H9 (cell line): Measurements from ENCODE around the gene TRIM59. TPM values are rescaled to one million over a fixed set of nuclear protein-coding genes. Genes with fewer than 3 reads are reported as not detected.

Experiments
- DNase-seq: peaks from one replicate; pipeline ENCODE4 v3.0.0-alpha.2; 2017
- H2AFZ ChIP-seq: one replicate; pipeline ENCODE4 v1.6.1; 2013; ENCODE audit warnings: mild to moderate bottlenecking, low read length, control low read depth, moderate library complexity
- H2AK5ac ChIP-seq: 2 replicates; pipeline ENCODE4 v1.6.1; 2013; ENCODE audit warnings: low read length, control low read depth, mixed read lengths; ENCODE audit not compliant: insufficient read length
- H2BK120ac ChIP-seq: one replicate; pipeline ENCODE4 v1.6.1; 2013; ENCODE audit warnings: low read depth, mild to moderate bottlenecking, low read length, control low read depth, inconsistent platforms; ENCODE audit not compliant: poor library complexity, severe bottlenecking
- H2BK12ac ChIP-seq: 2 replicates; pipeline ENCODE4 v1.6.1; 2013; ENCODE audit warnings: low read length, control low read depth, mixed read lengths, low read depth; ENCODE audit not compliant: insufficient read length
- H2BK15ac ChIP-seq: 2 replicates; pipeline ENCODE4 v1.6.1; 2013; ENCODE audit warnings: low read depth, low read length, control low read depth
- H2BK20ac ChIP-seq: one replicate; pipeline ENCODE4 v1.6.1; 2013; ENCODE audit warnings: low read depth, mild to moderate bottlenecking, low read length, control low read depth, inconsistent platforms; ENCODE audit not compliant: poor library complexity, severe bottlenecking
- H2BK5ac ChIP-seq: 2 replicates; pipeline ENCODE4 v1.6.1; 2013; ENCODE audit warnings: low read length, control low read depth, mixed read lengths; ENCODE audit not compliant: insufficient read length
- H3K14ac ChIP-seq: 2 replicates; pipeline ENCODE4 v1.6.1; 2013; ENCODE audit warnings: low read length, control low read depth; ENCODE audit not compliant: insufficient read depth
- H3K18ac ChIP-seq: 2 replicates; pipeline ENCODE4 v1.6.1; 2013; ENCODE audit warnings: low read depth, mild to moderate bottlenecking, mixed read lengths, low read length, control low read depth; ENCODE audit not compliant: insufficient read length
- H3K23ac ChIP-seq: 2 replicates; pipeline ENCODE4 v1.6.1; 2013; ENCODE audit warnings: low read length, control low read depth, mixed read lengths, low read depth; ENCODE audit not compliant: insufficient read length
- H3K23me2 ChIP-seq: 2 replicates; pipeline ENCODE4 v1.6.1; 2013; ENCODE audit warnings: low read depth, mild to moderate bottlenecking, mixed read lengths, low read length, control low read depth; ENCODE audit not compliant: insufficient read length, poor library complexity, severe bottlenecking
- H3K27ac ChIP-seq: 2 replicates; pipeline ENCODE4 v1.5.1; 2013; ENCODE audit warnings: low read length, control low read depth, mixed read lengths, low read depth; ENCODE audit not compliant: insufficient read length
- H3K27me3 ChIP-seq: 2 replicates; pipeline ENCODE4 v1.6.1; 2013; ENCODE audit warnings: low read length, control low read depth, inconsistent platforms; ENCODE audit not compliant: insufficient read depth
- H3K4ac ChIP-seq: 2 replicates; pipeline ENCODE4 v1.6.1; 2013; ENCODE audit warnings: low read depth, mild to moderate bottlenecking, control low read depth, inconsistent platforms, low read length, moderate library complexity
- H3K4me1 ChIP-seq: 2 replicates; pipeline ENCODE4 v1.6.1; 2013; ENCODE audit warnings: low read length, control low read depth, inconsistent platforms; ENCODE audit not compliant: insufficient read depth
- H3K4me2 ChIP-seq: 2 replicates; pipeline ENCODE4 v1.6.1; 2013; ENCODE audit warnings: low read length, control low read depth, mixed read lengths; ENCODE audit not compliant: insufficient read length, insufficient read depth
- H3K56ac ChIP-seq: 2 replicates; pipeline ENCODE4 v1.6.1; 2013; ENCODE audit warnings: low read depth, mild to moderate bottlenecking, mixed read lengths, low read length, control low read depth; ENCODE audit not compliant: insufficient read length
- H3K79me1 ChIP-seq: 2 replicates; pipeline ENCODE4 v1.6.1; 2013; ENCODE audit warnings: low read depth, mild to moderate bottlenecking, moderate library complexity, low read length, control low read depth, inconsistent platforms; ENCODE audit not compliant: insufficient read depth, poor library complexity, severe bottlenecking
- H3K79me2 ChIP-seq: 2 replicates; pipeline ENCODE4 v1.6.1; 2013; ENCODE audit warnings: low read length, control low read depth, inconsistent platforms; ENCODE audit not compliant: insufficient read depth
- H3K9ac ChIP-seq: 2 replicates; pipeline ENCODE4 v1.6.1; 2013; ENCODE audit warnings: low read length, control low read depth, mixed read lengths; ENCODE audit not compliant: insufficient read length; ENCODE audit errors: extremely low read depth
- H3K9me3 ChIP-seq: one replicate; pipeline ENCODE4 v1.6.1; 2013; ENCODE audit warnings: low read depth, low read length, inconsistent platforms; ENCODE audit not compliant: control insufficient read depth
- H3T11ph ChIP-seq: one replicate; pipeline ENCODE4 v1.6.1; 2013; ENCODE audit warnings: mild to moderate bottlenecking, low read length, control low read depth, inconsistent platforms
- H4K20me1 ChIP-seq: one replicate; pipeline ENCODE4 v1.6.1; 2013; ENCODE audit not compliant: control insufficient read depth, insufficient read length, insufficient read depth
- H4K5ac ChIP-seq: 2 replicates; pipeline ENCODE4 v1.6.1; 2013; ENCODE audit warnings: low read depth, mild to moderate bottlenecking, mixed read lengths, low read length, control low read depth; ENCODE audit not compliant: insufficient read length
- H4K8ac ChIP-seq: replicated peaks from 2 replicates; pipeline ENCODE4 v1.6.1; 2013; ENCODE audit warnings: low read length, control low read depth, mixed read lengths, low read depth; ENCODE audit not compliant: insufficient read length
- H4K91ac ChIP-seq: 2 replicates; pipeline ENCODE4 v1.6.1; 2013; ENCODE audit warnings: low read depth, mild to moderate bottlenecking, moderate library complexity, mixed read lengths, low read length, control low read depth; ENCODE audit not compliant: insufficient read length
- H3K27ac Mint-ChIP-seq, 3 experiments: 2 replicates in 2 of 3; 3 replicates in 1 of 3; pipeline ENCODE4 v1.8.0; 2020 to 2021; ENCODE audit warnings: mixed read lengths in 3 of 3, mild to moderate bottlenecking in 1 of 3, moderate library complexity in 1 of 3
- H3K27me3 Mint-ChIP-seq: 2 replicates; pipeline ENCODE4 v1.8.0; 2021; ENCODE audit warnings: low read depth, mild to moderate bottlenecking, moderate library complexity, mixed read lengths
- H3K36me3 Mint-ChIP-seq, 3 experiments: 2 replicates in 2 of 3; 3 replicates in 1 of 3; pipeline ENCODE4 v1.8.0; 2020 to 2021; ENCODE audit warnings: low read depth in 3 of 3, mixed read lengths in 3 of 3; ENCODE audit not compliant: insufficient read depth in 1 of 3
- H3K4me1 Mint-ChIP-seq, 2 experiments: 2 replicates each; pipeline ENCODE4 v1.8.0; 2020; ENCODE audit warnings: mixed read lengths in 2 of 2
- H3K4me3 Mint-ChIP-seq, 2 experiments: 2 replicates in 1 of 2; 3 replicates in 1 of 2; pipeline ENCODE4 v1.8.0; 2020 to 2021; ENCODE audit warnings: mild to moderate bottlenecking in 2 of 2, mixed read lengths in 2 of 2, moderate library complexity in 1 of 2
- H3K9me3 Mint-ChIP-seq, 2 experiments: 2 replicates in 1 of 2; 3 replicates in 1 of 2; pipeline ENCODE4 v1.8.0; 2020; ENCODE audit warnings: mild to moderate bottlenecking in 2 of 2, mixed read lengths in 2 of 2, moderate library complexity in 1 of 2
- CTCF ChIP-seq: fragments of 200-600 bp; sonication (generic); conservative IDR thresholded peaks from 3 replicates; pipeline ENCODE4 v1.8.0; 2021; ENCODE audit warnings: antibody characterized with exemption, mild to moderate bottlenecking
- WGBS: extraction: QIAGEN DNeasy Blood & Tissue Kit; methylation state at CpG from one replicate; pipeline ENCODE4 v1.1.7; 2013; ENCODE audit warnings: missing lambda C conversion rate, low lambda C conversion rate, mixed read lengths; ENCODE audit not compliant: insufficient read length; ENCODE audit errors: extremely low coverage; 5-methylcytosine and 5-hydroxymethylcytosine counted together
- total RNA-seq: library from RNA; stranded (reverse); gene quantifications from 2 replicates; pipeline ENCODE4 v1.2.1, GENCODE V29; 2021

The TRIM59 gene
- total RNA-seq, 1 experiment from 2014 or later = 47.6 TPM

- H3K27me3 Mint-ChIP-seq = no peaks in the 10 kb centered on the region
- H3K79me2 ChIP-seq = no peaks in the 10 kb centered on the region; the same call in 1 of the 2 replicates
Observed at GRCh38 chr3:160393346-160394008, 56.1 kb downstream of the TRIM59 start.

More at GRCh38 chr3:160393346-160394008, 56.1 kb downstream of the TRIM59 start:
- no peaks in the 10 kb centered on the region for H3K36me3 Mint-ChIP-seq
- Histone ChIP-seq H3K56ac (no peak overlapping the region), H4K8ac (no peak overlapping the region), H4K5ac (no peak overlapping the region), H3K4me2 (no peak overlapping the region), H3K23ac (no peak overlapping the region), H3T11ph (no peak overlapping the region), H2BK120ac (no peak overlapping the region), H3K18ac (no peak overlapping the region), H2AFZ (no peak overlapping the region), H2BK15ac (no peak overlapping the region), H2BK20ac (no peak overlapping the region), H2BK12ac (no peak overlapping the region), H3K14ac (no peak overlapping the region), H3K79me1 (peaks cover 3% of the 10 kb centered on the region), H3K9me3 (no peaks in the 10 kb centered on the region), H4K20me1 (no peaks in the 10 kb centered on the region), H2BK5ac (no peak overlapping the region), H3K23me2 (no peaks in the 10 kb centered on the region), H3K9ac (no peak overlapping the region), H3K4me1 (no peaks in the 10 kb centered on the region), H2AK5ac (no peak overlapping the region), H3K4ac (no peak overlapping the region), H3K27ac (no peak overlapping the region), H3K27me3 (no peaks in the 10 kb centered on the region), H4K91ac (no peak overlapping the region)
- no peak overlapping the region for H3K27ac Mint-ChIP-seq
- H3K9me3 Mint-ChIP-seq = no peaks in the 10 kb centered on the region
- WGBS = no CpG with 5 or more reads among the region's 2 CpGs
- TF ChIP-seq CTCF = no peak
- peaks cover 13% of the 10 kb centered on the region in 2 experiments for H3K4me1 Mint-ChIP-seq
- DNase-seq = no peak
- no peak overlapping the region for H3K4me3 Mint-ChIP-seq
